Fibroblast of upper back skin (primary cell): Measurements from ENCODE around the gene MAML3.
A peak's percentile ranks its signal among the peaks of the same experiment; 100 is the strongest.

Experiments used
- DNase-seq: peaks from one replicate; pipeline ENCODE4 v3.0.0-alpha.2; 2013

Gene MAML3

GRCh38 chr4:139738846-139739613 is 415.0 kb downstream of the MAML3 start:
- DNase-seq, result no peak

- no peak for DNase-seq
Observed at GRCh38 chr4:139736661-139737060, 417.3 kb downstream of the MAML3 start.

- DNase-seq, result no peak
Observed at GRCh38 chr4:139736274-139736660, 417.7 kb downstream of the MAML3 start.

GRCh38 chr4:139735381-139736273 is 418.4 kb downstream of the MAML3 start:
- DNase-seq, result no peak

- peak; percentile 80 for DNase-seq
Observed at GRCh38 chr4:139734875-139735380, 419.1 kb downstream of the MAML3 start.

- DNase-seq, result peak; percentile 36
Observed at GRCh38 chr4:139734201-139734874, 419.6 kb downstream of the MAML3 start.

GRCh38 chr4:139732991-139733570 is 420.9 kb downstream of the MAML3 start:
- no peak for DNase-seq

GRCh38 chr4:139728840-139729239 is 425.1 kb downstream of the MAML3 start:
- no peak for DNase-seq

- DNase-seq, result no peak
Observed at GRCh38 chr4:139728146-139728545, 425.8 kb downstream of the MAML3 start.

GRCh38 chr4:139726615-139727014 is 427.4 kb downstream of the MAML3 start:
- no peak for DNase-seq

GRCh38 chr4:139725236-139725635 is 428.7 kb downstream of the MAML3 start:
- no peak for DNase-seq

GRCh38 chr4:139721789-139722188 is 432.2 kb downstream of the MAML3 start:
- DNase-seq, result no peak

- no peak for DNase-seq
Observed at GRCh38 chr4:139720806-139721205, 433.2 kb downstream of the MAML3 start.

GRCh38 chr4:139719381-139720101 is 434.4 kb downstream of the MAML3 start:
- DNase-seq, result no peak

- DNase-seq, result no peak
Observed at GRCh38 chr4:139718833-139719232, 435.2 kb downstream of the MAML3 start.

- no peak for DNase-seq
Observed at GRCh38 chr4:139718358-139718757, 435.6 kb downstream of the MAML3 start.

GRCh38 chr4:139715746-139716391 is 438.1 kb downstream of the MAML3 start:
- no peak for DNase-seq

- no peak for DNase-seq
Observed at GRCh38 chr4:139712882-139713281, 441.1 kb downstream of the MAML3 start.

GRCh38 chr4:139711461-139711860 is 442.5 kb downstream of the MAML3 start:
- DNase-seq, result no peak

- no peak for DNase-seq
Observed at GRCh38 chr4:139710073-139710472, 443.9 kb downstream of the MAML3 start.

GRCh38 chr4:139709660-139710059 is 444.3 kb downstream of the MAML3 start:
- no peak for DNase-seq
